Subcutaneous abdominal adipose tissue (tissue), 5 donors: ENCODE results near the gene HMGCL.
"Not testable (repeated sequence)": the region's sequence is repeated elsewhere in the genome, so short reads cannot be mapped to it uniquely, and the experiment has no call there.

Source experiments
- H3K27ac ChIP-seq: one replicate; pipeline ENCODE4 v1.7.0; 2013; ENCODE audit warnings: low read depth, mild to moderate bottlenecking, inconsistent platforms, low read length, moderate library complexity
- H3K27me3 ChIP-seq, 5 donors: one replicate each; pipeline ENCODE4 v1.7.0; 2013; ENCODE audit warnings: low read length in 5 of 5, inconsistent platforms in 1 of 5; ENCODE audit not compliant: control insufficient read depth in 5 of 5, insufficient read depth in 4 of 5
- H3K36me3 ChIP-seq, 5 donors: one replicate each; pipeline ENCODE4 v1.7.0; 2013; ENCODE audit warnings: low read length in 5 of 5; ENCODE audit not compliant: control insufficient read depth in 5 of 5, insufficient read depth in 5 of 5
- H3K4me1 ChIP-seq, 5 donors: one replicate each; pipeline ENCODE4 v1.7.0; 2013; ENCODE audit warnings: low read length in 5 of 5, mild to moderate bottlenecking in 3 of 5, moderate library complexity in 1 of 5; ENCODE audit not compliant: control insufficient read depth in 5 of 5, insufficient read depth in 5 of 5
- H3K4me3 ChIP-seq, 5 donors: one replicate each; pipeline ENCODE4 v1.7.0; 2013; ENCODE audit warnings: low read length in 5 of 5, low read depth in 1 of 5
- H3K9ac ChIP-seq, 5 donors: one replicate each; pipeline ENCODE4 v1.7.0; 2013; ENCODE audit warnings: low read length in 5 of 5, mild to moderate bottlenecking in 4 of 5, moderate library complexity in 3 of 5
- H3K9me3 ChIP-seq, 5 donors: one replicate each; pipeline ENCODE4 v1.7.0; 2013; ENCODE audit warnings: low read length in 5 of 5; ENCODE audit not compliant: control insufficient read depth in 5 of 5
- donor health status: healthy.
- donor health status: healthy.
- donor health status: healthy.
- donor health status: healthy.
- donor health status: healthy.

Gene HMGCL

GRCh38 chr1:23854568-23854967 lies 29.3 kb upstream of the HMGCL start:
- Histone ChIP-seq H3K27me3 (no peaks in the 10 kb centered on the region), H3K4me1 (no peaks in the 10 kb centered on the region), H3K4me3 (no peak overlapping the region), H3K9me3 (no peaks in the 10 kb centered on the region), H3K27ac (no peak overlapping the region), H3K36me3 (peaks cover 14 to 38% (median 19%) of the 10 kb centered on the region in 5 donors), H3K9ac (no peak overlapping the region)

DNA sequence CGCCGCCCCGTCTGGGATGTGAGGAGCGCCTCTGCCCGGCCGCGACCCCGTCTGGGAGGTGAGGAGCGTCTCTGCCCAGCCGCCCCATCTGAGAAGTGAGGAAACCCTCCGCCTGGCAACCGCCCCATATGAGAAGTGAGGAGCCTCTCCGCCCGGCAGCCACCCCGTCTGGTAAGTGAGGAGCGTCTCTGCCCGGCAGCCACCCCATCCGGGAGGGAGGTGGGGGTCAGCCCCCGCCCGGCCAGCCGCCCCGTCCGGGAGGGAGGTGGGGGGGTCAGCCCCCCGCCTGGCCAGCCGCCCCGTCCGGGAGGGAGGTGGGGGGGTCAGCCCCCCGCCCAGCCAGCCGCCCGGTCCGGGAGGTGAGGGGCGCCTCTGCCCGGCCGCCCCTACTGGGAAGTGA lies 27.9 kb upstream of the HMGCL start:
- not testable (repeated sequence) for H3K27ac ChIP-seq, H3K27me3 ChIP-seq, H3K9me3 ChIP-seq, H3K4me1 ChIP-seq, H3K4me3 ChIP-seq, H3K9ac ChIP-seq
- peaks cover 13 to 33% (median 16%) of the 10 kb centered on the region in 5 donors for H3K36me3 ChIP-seq

GRCh38 chr1:23851406-23851805 lies 26.2 kb upstream of the HMGCL start:
- not testable (repeated sequence) for H3K9ac ChIP-seq, H3K27ac ChIP-seq, H3K9me3 ChIP-seq, H3K4me1 ChIP-seq, H3K27me3 ChIP-seq, H3K4me3 ChIP-seq
- peaks cover 10 to 32% (median 21%) of the 10 kb centered on the region in 5 donors for H3K36me3 ChIP-seq

DNA sequence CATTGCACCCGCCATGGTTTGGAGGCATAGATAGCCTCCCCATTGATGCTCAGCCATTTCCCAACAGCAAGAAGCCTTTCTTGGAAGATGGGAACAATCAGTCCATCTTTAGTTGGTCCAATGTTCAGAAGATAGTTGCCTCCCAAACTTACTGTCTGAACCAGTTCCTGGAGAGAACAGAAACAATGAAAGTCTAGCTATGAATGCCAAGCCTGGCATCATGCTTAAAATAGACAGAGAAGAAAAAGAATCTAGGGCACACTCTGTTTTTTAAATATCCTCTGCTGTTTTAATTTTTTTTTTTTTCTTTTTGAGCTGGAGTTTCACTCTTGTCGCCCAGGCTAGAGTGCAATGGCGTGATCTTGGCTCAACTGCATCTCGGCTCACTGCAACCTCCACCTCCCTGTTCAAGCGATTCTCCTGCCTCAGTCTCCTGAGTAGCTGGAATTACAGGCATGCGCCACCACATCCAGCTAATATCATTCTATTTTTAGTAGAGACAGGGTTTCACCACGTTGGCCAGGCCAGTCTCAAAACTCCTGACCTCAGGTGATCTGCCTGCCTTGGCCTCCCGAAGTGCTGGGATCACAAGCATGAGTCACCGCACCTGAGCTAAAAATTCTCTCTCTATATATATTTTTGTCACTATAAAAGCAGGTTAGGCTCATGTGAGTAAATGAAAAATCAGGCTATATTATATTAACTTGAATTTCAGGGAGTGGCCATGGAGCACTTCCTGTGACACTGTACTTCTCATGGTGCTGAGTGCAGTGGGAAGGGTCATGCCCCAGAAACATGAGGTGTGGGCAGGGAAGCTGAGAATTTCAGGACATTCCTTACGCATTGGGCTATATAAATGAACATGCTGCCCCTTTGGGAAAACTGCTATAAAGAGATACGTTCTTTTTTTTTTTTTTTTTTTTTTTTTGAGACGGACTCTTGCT lies 23.7 kb upstream of the HMGCL start:
- no peak overlapping the region for H3K9ac ChIP-seq
- H3K4me3 ChIP-seq, result no peak overlapping the region
- H3K27me3 ChIP-seq, result no peaks in the 10 kb centered on the region
- no peaks in the 10 kb centered on the region for H3K9me3 ChIP-seq
- no peaks in the 10 kb centered on the region for H3K4me1 ChIP-seq
- H3K27ac ChIP-seq, result no peak overlapping the region
- peaks cover 16 to 36% (median 27%) of the 10 kb centered on the region in 5 donors for H3K36me3 ChIP-seq

DNA sequence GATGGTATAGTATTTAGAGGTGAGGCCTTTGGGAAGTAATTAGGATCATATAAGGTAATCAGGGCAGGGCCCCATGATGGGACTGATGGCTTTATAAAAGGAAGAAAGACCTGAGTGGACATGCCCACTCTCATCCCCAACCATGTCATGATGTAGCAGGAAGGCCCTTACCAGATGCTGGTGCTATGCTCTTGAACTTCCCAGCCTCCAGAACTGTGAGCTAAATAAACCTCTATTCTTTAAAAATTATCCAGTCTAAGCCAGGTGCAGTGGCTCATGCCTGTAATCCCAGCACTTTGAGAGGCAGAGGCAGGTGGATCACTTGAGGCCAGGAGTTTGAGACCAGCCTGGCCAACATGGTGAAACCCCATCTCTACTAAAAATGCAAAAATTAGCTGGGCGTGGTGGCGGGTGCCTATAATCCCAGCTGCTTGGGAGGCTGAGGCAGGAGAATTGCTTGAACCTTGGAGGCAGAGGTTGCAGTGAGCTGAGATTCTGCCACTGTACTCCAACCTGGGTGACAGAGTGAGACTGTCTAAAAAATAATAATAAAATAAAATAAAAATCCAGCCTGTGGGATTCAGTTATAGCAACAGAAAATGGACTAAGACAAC lies 22.4 kb upstream of the HMGCL start:
- not testable (repeated sequence) for H3K9me3 ChIP-seq, H3K4me3 ChIP-seq, H3K4me1 ChIP-seq, H3K9ac ChIP-seq, H3K27ac ChIP-seq, H3K27me3 ChIP-seq
- H3K36me3 ChIP-seq, result peaks cover 16 to 36% (median 27%) of the 10 kb centered on the region in 5 donors

DNA sequence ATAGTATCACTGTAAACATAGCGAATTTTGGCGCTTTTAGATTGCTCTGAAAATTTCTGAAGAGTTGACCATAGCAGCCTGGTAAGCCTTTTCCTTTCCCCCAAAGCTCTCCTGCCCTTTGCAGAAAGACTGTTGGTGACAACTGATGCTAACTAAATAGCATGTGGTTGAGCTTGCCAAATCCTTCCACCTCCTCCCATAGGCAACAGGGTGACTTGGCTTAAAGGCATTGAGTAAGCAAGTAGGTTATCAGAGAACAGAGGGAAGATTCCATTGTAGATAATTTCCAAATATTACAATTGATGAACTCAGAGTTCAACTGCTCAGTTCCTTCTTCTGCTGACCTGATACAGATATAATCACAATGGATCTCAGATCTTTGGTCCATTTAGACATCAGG lies 19.9 kb upstream of the HMGCL start:
- H3K27me3 ChIP-seq, result no peaks in the 10 kb centered on the region
- H3K9ac ChIP-seq, result no peak overlapping the region
- H3K27ac ChIP-seq, result no peak overlapping the region
- H3K36me3 ChIP-seq, result peaks cover 16 to 33% (median 27%) of the 10 kb centered on the region in 5 donors
- H3K4me1 ChIP-seq, result no peaks in the 10 kb centered on the region
- no peaks in the 10 kb centered on the region for H3K9me3 ChIP-seq
- H3K4me3 ChIP-seq, result no peak overlapping the region

DNA sequence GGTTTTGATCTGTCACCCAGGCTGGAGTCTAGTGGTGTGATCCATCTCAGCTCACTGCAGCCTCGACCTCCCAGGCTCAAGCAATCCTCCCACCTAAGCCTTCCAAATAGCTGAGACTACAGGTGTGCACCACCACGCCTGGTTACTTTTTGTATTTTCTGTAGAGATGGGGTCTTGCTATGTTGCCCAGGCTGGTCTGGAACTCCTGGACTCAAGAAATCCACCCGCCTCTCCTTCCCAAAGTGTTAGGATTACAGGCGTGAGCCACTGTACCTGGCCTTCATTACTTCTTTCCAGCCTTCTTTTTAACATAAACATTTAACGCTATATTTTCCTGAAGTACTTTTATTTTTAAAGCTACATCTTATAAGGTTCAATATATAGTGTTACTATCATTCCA lies 18.4 kb upstream of the HMGCL start:
- peaks cover 0 to 4% (median 3%) of the 10 kb centered on the region in 5 donors for H3K4me1 ChIP-seq
- H3K27me3 ChIP-seq, result no peaks in the 10 kb centered on the region
- H3K9ac ChIP-seq, result no peak overlapping the region
- H3K4me3 ChIP-seq, result no peak overlapping the region
- no peak overlapping the region for H3K27ac ChIP-seq
- no peaks in the 10 kb centered on the region for H3K9me3 ChIP-seq
- peaks cover 15 to 30% (median 25%) of the 10 kb centered on the region in 5 donors for H3K36me3 ChIP-seq

GRCh38 chr1:23838401-23838866 lies 13.2 kb upstream of the HMGCL start:
- no peaks in the 10 kb centered on the region for H3K36me3 ChIP-seq
- H3K27me3 ChIP-seq, result peaks cover 0 to 4% (median 0%) of the 10 kb centered on the region in 5 donors
- no peaks in the 10 kb centered on the region for H3K9me3 ChIP-seq
- peak overlapping the region in 4 of 5 donors; percentile 30 to 57 (median 54) for H3K9ac ChIP-seq
- H3K27ac ChIP-seq, result no peak overlapping the region
- H3K4me1 ChIP-seq, result peaks cover 3 to 12% (median 10%) of the 10 kb centered on the region in 5 donors
- H3K4me3 ChIP-seq, result peak overlapping the region; percentile 52 to 69 (median 56)

DNA sequence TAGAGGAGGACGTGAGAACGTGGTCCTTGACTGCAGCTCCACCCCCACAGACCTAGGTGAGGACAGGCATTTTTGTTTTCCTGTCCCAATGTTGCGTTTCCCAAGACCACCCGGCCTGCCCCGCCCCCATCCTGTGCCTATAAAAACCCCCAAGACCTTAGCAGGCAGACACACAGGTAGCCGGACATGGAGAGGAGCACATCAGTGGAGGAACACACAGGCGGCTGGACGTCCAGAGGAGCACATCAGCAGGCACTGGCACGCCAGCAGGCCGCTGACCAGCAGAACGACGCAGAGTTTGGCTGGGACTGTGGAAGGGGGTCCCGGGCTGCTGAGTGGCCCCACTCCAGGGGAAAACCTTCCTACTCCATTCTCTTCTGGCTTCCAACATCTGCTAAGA lies 12.7 kb upstream of the HMGCL start:
- H3K27ac ChIP-seq, result no peak overlapping the region
- peaks cover 3 to 12% (median 10%) of the 10 kb centered on the region in 5 donors for H3K4me1 ChIP-seq
- H3K27me3 ChIP-seq, result peaks cover 0 to 4% (median 0%) of the 10 kb centered on the region in 5 donors
- H3K36me3 ChIP-seq, result no peaks in the 10 kb centered on the region
- no peaks in the 10 kb centered on the region for H3K9me3 ChIP-seq
- H3K4me3 ChIP-seq, result peak overlapping the region; percentile 44 to 69 (median 56)
- H3K9ac ChIP-seq, result peak overlapping the region in 2 of 5 donors; percentile 30 to 52

- Histone ChIP-seq H3K27me3 (peaks cover 0 to 4% (median 0%) of the 10 kb centered on the region in 5 donors), H3K36me3 (no peaks in the 10 kb centered on the region), H3K9me3 (no peaks in the 10 kb centered on the region), H3K4me3 (no peak overlapping the region), H3K4me1 (peaks cover 3 to 12% (median 10%) of the 10 kb centered on the region in 5 donors), H3K27ac (no peak overlapping the region), H3K9ac (no peak overlapping the region)
Measured at GRCh38 chr1:23836037-23836436, 10.8 kb upstream of the HMGCL start.
